GM21360 (cell line): ENCODE measurements around the gene ABR.
"Not testable (repeated sequence)": the region's sequence is repeated elsewhere in the genome, so short reads cannot be mapped to it uniquely, and the experiment has no call there.

Experiments used
- ATAC-seq: cut with Tn5 transposase; IDR thresholded peaks from one replicate; pipeline ENCODE4 v1.9.1; 2021; ENCODE audit warnings: mild to moderate bottlenecking, moderate library complexity; ENCODE audit not compliant: unreplicated experiment

ABR gene

GRCh38 chr17:996554-997344 is 183.0 kb downstream of the ABR start, which contains the start of gene TIMM22:
TSS of gene TIMM22 (plus strand) at chr17:997129. CDS start at chr17:997143, 14 bp downstream.
- peak; percentile 83 for ATAC-seq

GRCh38 chr17:995324-995723 is 184.5 kb downstream of the ABR start:
- ATAC-seq: not testable (repeated sequence)

GRCh38 chr17:992933-993332 is 186.8 kb downstream of the ABR start:
- no peak for ATAC-seq

- no peak for ATAC-seq
Observed at GRCh38 chr17:988561-988960, 191.2 kb downstream of the ABR start.

GRCh38 chr17:987931-988330 is 191.8 kb downstream of the ABR start:
- ATAC-seq: no peak

GRCh38 chr17:986322-986929 is 193.4 kb downstream of the ABR start:
- ATAC-seq: no peak

- no peak for ATAC-seq
Observed at GRCh38 chr17:983921-984320, 195.9 kb downstream of the ABR start.

- ATAC-seq: no peak
Observed at GRCh38 chr17:981292-981658, 198.5 kb downstream of the ABR start.

GRCh38 chr17:980406-981291 is 199.1 kb downstream of the ABR start:
- ATAC-seq: no peak

- peak; percentile 52 for ATAC-seq
Observed at GRCh38 chr17:979539-980405, 200.0 kb downstream of the ABR start, which contains the start of gene NXN. TSS of gene NXN (minus strand) at chr17:979776.

- ATAC-seq: no peak
Observed at GRCh38 chr17:979212-979538, 200.6 kb downstream of the ABR start.

- no peak for ATAC-seq
Observed at GRCh38 chr17:978103-979093, 201.4 kb downstream of the ABR start.

GRCh38 chr17:977166-977565 is 202.6 kb downstream of the ABR start:
- no peak for ATAC-seq

- no peak for ATAC-seq
Observed at GRCh38 chr17:976312-976711, 203.5 kb downstream of the ABR start.

- ATAC-seq: no peak
Observed at GRCh38 chr17:975371-975915, 204.3 kb downstream of the ABR start.

GRCh38 chr17:974778-975177 is 205.0 kb downstream of the ABR start:
- ATAC-seq: not testable (repeated sequence)

- ATAC-seq: no peak
Observed at GRCh38 chr17:973053-973452, 206.7 kb downstream of the ABR start.

GRCh38 chr17:971861-972260 is 207.9 kb downstream of the ABR start:
- ATAC-seq: not testable (repeated sequence)

GRCh38 chr17:970364-970763 is 209.4 kb downstream of the ABR start:
- no peak for ATAC-seq
